GM21619 (cell line): ENCODE results near the gene ERCC6L2.

Source experiments
- ATAC-seq: cut with Tn5 transposase; IDR thresholded peaks from one replicate; pipeline ENCODE4 v1.9.1; 2021; ENCODE audit not compliant: unreplicated experiment

Gene ERCC6L2

GRCh38 chr9:96015876-96016686, 140.6 kb downstream of the ERCC6L2 start:
- no peak for ATAC-seq
